Measurements from ENCODE around the gene F9.
"Not testable (repeated sequence)": the region's sequence is repeated elsewhere in the genome, so short reads cannot be mapped to it uniquely, and the experiment has no call there.

Gene F9

DNA sequence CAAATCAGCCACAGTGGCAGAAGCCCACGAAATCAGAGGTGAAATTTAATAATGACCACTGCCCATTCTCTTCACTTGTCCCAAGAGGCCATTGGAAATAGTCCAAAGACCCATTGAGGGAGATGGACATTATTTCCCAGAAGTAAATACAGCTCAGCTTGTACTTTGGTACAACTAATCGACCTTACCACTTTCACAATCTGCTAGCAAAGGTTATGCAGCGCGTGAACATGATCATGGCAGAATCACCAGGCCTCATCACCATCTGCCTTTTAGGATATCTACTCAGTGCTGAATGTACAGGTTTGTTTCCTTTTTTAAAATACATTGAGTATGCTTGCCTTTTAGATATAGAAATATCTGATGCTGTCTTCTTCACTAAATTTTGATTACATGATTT lies at the start of gene F9:
Gene F9 (plus strand): TSS at position 190 of the 400 bp plus-strand sequence. CDS start 26 bp downstream, at position 216.
- DNase-seq, result no peak

DNA sequence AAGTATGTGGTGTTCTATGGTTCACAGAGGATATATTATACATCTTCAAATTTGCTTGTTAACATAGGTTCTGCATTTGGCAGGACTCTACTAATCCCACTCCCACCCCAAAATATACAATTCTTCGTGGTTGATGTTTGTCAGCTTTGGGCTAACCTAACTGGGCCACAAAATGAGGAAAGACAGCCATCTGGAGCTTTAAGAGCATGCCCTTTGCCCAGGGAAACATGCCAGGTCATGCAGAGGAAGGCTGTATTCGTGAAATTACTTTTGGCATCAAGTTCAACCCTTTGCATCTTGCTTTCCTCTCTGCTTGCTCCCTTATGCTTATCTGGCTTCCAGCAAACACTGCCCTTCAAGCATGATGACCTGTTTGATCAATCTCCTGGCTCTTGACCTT lies 46.8 kb upstream of the F9 start:
- DNase-seq, result no peak

DNA sequence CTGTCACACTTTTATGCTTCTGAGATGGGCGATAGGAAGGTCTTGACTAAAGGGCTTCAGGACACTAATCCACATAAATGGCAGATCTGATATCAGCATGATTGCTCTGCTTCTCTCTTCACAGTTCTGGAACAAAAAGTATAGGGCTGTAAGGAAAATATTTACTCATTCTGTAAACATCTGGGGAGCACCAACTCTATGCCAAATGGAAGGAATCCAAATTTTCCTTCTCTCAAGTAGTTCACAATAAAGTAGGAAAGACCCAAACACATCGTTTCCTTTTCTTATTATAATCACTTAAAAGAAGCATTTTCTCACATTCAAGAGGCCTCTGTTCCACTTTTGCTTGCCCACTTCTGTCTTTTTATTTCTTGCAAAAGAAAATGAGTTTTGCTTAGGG lies 45.9 kb upstream of the F9 start:
- DNase-seq, result no peak

DNA sequence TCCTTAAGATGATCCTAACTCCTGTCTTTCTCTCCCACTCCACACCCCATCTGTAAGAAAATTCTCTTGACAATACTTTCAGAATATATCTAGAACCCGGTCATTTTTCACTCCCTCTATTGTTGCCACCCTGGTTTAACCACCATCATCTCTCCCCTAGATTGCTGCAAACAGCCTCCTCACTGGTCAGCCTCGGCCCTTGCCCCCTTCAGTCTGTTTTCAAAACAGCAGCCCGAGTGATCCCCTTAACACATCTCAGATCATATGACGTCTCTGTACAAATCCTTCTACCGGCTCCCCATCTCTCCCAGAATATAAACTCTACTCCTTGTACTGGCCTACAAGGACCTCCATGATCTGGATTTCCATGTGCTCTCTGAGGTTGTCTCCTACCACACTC lies 35.2 kb upstream of the F9 start:
- no peak for DNase-seq

DNA sequence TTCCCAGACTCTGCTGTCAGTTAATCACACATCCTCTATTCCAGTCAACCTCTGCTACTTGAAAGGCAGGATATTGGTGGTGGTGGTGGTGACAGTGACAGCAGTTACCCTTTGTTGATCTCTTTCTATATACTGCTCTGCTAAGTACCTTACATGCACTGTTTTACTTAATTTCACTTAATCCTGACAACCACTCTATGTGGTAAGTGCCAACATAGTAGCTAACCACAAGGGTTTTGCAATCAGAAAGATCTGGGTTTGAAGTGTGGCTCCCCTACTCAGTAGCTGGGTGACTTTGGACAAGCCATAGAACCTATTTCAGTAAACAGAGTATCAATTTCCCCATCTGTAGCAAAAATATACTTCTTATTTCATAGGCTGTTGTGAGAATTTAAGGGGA lies 24.2 kb upstream of the F9 start:
- no peak for DNase-seq

DNA sequence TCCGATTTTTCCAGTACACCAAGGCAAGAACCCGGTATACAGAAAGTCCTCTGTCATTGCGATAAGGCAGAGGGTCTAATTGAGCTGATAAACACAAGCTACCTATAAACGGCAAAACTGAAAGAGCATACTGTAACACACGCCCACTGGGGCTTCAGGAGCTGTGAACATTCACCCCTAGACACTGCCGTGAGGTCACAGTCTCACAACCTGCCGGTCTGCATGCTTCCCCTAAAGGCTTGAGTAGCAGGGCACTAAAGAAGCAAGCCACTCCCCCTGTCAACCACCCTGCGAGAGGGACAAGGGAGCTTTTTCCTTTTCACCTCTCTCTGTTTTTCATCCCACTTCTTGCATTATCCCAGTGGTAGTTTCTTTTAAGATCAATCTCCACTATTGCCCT lies 22.4 kb upstream of the F9 start:
- no peak for DNase-seq

DNA sequence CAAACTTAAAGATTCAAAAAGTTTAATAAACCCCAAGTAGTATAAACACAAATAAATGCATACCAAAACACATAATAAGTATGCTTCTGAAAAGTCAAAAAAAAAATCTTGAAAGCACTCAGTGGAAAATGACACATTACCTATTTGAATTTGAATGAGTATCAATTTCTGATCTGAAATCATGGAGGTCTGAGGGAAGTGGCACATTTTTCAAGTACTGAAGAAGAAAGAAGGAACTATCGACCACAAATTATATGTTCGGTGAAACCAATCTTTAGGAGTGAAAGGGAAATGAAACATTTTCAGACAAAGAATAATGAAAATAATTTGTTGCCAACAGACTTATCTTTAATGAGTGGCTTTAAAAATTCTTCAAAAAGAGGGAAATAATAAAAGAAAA lies 12.1 kb upstream of the F9 start:
- no peak for DNase-seq

DNA sequence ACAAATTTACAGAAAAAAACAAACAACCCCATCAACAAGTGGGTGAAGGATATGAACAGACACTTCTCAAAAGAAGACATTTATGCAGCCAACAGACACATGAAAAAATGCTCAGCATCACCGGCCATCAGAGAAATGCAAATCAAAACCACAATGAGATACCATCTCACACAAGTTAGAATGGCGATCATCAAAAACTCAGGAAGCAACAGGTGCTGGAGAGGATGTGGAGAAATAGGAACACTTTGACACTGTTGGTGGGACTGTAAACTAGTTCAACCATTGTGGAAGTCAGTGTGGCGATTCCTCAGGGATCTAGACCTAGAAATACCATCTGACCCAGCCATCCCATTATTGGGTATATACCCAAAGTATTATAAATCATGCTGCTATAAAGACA lies 1.7 kb upstream of the F9 start:
- not testable (repeated sequence) for DNase-seq

DNA sequence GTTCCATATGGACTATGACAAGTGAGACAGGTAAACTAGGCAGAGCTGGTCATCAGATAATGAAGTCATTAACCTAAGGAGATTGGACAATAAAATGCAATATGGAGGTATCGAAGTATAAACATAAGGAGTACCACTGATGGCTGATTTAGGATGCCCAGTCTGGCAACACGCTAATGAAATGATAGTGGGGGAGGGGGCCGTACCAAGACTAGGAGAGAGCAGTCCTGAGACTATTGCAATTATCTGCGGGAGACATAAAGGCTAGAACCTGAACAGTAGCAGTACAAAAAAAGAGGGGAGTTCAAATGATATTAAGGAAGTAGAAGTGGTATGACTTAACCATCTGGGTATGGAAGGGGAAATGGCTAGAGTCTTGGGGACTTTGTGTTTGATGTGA lies 2.3 kb downstream of the F9 start:
- no peak for DNase-seq

DNA sequence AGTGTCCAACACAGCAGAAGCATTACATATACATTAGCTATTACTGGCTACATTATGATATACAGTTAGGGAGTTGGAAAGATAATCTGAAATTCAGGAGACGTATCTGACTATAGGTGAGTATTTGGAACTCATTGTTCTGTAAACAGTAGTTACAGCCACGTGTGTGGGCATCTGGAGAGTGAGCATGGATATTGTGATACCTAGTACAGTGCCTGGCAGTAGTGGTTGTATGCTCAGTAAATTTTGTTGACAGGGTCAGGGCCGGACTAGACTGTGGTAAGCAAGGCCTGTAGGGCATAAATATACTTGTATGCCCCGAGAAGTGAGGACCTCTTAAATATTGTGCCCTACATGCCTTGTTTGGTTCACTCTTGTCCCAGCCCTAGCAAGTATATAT lies 2.9 kb downstream of the F9 start:
- DNase-seq, result no peak

DNA sequence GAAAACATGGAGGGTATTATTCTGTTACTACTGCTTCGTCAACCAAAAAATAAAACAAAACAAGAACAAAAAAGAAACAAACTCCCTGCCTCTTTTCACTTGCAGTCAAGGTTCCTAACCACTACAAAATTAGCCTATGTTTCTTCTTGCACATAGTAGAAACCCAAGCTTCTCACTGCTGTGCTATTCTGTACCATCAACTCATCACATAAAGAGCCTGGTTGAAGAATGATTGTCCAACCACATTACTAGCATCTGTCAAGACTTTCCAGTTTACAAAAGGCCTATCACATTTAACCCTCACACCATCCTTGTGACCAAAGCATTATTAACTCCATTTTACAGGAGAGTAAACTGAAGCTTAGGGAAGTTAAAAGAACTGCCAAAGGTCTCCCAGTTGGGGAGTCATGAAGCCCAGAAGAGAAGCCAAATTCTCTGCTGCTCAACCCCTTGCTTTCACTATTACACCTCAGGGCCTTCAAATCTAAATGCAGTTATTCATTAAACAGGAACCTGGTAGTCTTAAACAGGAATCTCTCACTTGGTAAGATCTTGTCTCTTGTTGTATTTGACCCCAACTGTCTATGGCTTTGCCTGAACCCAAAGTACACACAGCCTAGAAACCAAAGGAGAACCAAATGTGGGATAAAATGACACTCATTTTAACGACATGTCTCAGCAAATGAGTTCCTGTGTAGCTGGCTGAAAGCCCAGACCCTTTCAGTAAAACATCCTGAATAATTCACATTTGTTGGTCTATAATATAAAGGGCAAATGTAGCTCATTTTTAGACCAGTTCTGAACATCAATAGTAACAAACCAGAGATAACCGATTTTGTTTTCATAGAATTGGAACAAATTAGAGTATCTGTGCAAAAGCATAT lies 8.6 kb downstream of the F9 start:
- no peak for DNase-seq

DNA sequence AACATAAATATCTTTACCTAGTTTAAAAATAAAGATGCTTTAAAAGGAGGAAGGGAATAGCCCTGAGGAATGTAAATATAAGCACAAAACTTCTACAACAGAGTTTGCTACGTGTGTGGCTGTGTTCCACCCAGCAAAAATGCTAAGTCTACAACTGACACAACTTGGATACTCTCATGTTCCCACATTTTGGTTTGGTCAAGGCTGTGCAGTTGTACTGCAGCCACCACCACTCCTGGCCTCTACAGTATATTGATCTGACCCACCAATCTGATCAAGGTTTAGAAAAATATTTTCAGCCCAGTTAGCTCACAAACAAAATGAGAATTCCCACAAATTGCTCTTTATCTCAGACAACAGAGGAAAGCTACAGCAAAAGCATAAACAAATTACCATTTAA lies 12.1 kb downstream of the F9 start:
- DNase-seq, result no peak

DNA sequence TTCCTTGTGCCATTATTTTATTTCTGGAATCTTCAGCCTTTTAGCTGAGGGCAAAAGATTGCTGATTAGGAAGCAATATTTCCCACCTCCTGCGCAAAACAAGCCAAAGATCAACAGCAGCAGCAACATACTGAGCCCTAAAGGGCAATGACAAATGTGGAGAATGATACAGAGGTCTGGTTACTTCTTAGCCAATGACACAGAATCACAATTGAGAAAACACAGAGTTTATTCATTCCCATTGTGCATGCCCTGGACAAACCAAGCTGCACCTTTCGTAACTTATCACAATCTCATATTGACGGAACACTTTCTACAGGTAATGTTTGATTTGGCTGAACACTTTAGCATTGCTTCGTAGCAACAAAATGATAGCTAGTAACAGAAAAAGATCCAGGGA lies 13.4 kb downstream of the F9 start:
- DNase-seq, result no peak

DNA sequence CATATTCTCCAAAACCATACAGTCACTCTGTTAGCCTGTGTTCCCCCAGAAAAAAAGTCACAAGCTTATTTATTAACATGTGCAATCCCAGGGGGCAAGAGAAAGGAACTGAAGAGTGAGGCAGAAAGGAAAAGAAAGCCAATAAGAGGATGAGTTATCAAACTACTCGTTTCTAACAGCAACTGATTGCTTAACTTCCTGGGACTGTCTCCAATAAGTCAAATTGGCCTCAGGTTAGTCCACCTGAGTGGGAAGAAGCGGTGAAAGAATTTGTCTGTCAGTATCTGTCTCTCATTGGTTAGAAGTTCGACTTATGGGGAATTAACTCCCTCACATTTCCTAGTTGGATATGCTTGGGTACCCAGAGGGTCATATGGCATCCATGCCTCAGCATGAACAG lies 14.1 kb downstream of the F9 start:
- DNase-seq, result no peak

DNA sequence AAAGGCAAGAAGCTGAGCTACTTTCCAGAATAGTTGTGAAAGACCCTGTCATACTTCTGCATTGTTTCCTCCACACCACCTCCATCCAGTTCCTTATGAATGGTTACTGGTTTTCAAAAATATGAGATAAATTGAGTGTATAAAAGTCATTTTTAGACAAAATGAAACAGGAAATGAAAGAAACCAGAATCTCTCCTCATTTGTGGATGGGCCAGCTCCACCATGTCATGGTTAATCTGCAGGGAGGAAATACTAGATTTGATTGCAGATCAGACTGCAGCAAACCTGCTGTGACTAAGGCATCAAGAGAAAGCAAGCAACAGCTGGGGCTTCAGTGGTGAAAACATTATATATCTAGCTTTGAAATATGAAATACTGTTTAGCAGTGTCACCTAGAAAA lies 23.8 kb downstream of the F9 start:
- DNase-seq, result no peak

DNA sequence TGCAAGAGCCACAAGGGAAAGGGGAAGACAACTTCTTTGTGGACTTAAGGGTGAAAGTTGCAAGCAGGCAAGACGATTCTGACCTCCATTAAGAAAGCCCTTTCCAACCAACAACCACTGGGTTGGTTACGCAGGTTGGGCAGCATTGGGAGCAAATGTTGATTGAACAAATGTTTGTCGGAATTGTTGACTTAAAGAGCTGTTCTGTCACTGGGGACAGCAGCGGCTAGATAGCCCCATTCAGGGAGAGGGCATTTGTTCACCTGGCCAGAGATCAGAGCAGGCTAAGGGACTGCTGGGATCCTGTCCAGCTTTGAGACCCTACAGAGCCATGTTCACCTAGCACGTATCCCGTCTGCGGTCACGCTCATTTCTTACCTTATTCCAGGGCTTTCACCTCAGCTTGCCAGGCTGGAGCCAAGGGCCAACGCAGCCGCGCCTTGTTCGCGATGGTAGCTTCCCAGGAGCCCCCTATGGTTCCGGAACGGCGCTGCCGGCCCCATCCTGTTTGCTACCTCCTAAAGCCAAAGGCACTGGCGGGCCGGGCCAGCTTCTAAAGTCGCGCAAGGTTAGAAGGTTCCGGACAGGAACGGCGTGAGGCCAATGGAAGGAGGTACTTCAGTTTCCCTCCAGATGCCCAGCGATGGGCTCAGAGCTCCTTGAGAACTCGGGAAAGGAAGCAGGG lies 24.6 kb downstream of the F9 start:
- no peak for DNase-seq

DNA sequence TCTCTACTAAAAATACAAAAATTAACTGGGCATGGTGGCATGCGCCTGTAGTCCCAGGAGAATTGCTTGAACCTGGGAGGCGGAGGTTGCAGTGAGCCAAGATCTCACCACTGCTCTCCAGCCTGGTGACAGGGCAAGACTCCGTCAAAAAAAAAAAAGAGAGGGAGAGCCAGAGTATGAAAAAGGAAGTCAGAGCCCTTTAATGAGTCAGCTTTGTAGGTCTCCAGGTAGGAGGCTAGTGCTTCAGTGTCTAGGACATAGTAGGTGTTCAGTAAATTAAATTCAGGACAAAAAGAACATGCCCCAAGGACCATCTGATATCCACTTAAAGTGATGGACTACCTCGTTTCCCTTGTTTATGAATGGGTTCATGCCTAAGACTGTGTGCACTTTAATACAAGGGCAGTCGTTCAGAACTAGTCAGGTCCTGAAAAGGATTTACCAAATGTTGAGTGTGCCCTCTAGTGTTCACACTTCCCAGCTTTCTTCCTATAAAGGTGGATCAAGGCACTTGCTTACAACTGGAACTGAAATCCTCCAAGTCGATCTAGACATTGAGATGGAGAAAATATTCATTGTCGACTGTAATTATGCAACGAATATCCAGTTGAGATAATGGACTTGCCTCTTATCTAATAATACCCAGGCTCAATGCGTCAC lies 29.0 kb downstream of the F9 start:
- DNase-seq, result no peak

DNA sequence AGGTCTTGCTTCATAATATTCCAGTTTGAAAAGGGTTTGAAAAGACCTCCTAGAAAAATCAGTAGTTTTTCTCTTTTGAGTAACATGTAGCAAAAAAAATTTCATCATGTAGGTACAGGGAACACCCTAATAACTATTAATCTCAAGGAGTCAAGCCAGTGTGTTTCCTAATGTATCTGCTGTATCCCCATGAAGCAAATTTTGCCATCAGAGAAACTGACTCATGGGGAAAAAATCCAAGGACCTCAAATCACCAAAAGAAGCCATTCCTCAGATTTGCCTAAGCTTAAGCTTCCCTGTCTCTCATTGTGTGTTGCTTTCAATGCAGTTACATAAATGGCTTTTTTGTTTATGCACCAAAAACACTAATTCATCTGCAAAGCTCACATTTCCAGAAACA lies 29.7 kb downstream of the F9 start:
- DNase-seq, result no peak

DNA sequence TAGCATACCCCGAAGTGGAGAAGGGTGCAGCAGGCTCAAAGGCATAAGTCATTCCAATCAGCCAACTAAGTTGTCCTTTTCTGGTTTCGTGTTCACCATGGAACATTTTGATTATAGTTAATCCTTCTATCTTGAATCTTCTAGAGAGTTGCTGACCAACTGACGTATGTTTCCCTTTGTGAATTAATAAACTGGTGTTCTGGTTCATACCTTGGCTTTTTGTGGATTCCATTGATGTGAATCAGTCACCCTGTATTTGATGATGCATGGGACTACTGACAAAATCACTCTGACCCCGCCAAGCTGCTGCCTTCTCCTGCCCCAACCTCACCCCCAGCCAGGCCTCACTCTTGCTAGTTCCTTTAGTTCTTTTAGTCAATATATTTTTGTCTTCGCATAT lies 32.7 kb downstream of the F9 start:
- no peak for DNase-seq

DNA sequence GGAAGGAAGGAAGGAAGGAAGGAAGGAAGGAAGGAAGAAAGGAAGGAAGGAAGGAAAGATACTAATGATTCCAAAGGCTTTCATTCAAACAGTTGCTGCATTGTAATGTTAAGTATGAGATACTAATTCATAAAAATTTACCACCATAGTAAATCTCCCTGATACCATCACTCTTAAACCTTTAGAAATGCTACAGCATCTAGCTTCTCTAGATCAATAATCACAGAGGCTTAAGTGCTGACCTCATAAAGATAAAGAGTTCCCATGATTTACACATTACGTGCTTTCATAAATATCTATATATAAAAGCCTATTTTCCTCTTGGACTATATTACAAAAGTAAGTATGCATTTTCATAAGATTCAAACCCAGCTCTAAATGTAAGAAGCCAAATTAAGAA lies 36.4 kb downstream of the F9 start:
- DNase-seq, result no peak

DNA sequence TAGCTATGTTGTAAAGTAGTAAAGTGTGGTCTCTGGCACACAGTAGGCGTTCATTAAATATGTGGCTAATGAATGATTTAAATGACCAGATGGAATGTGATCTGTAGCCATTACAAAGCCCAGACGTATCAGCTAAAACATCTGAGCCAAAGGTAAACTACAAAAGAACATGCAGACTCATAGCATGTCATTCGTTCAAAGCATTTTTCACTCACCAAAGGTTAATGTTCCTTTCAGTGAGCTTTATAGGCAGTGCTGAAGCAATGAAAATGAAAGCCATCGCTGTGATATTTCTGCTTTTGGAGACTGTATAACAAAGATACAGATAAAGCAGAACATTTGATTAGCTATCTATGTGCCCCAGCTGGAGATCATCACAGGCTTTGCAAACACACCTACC lies 50.5 kb downstream of the F9 start:
- DNase-seq, result no peak

DNA sequence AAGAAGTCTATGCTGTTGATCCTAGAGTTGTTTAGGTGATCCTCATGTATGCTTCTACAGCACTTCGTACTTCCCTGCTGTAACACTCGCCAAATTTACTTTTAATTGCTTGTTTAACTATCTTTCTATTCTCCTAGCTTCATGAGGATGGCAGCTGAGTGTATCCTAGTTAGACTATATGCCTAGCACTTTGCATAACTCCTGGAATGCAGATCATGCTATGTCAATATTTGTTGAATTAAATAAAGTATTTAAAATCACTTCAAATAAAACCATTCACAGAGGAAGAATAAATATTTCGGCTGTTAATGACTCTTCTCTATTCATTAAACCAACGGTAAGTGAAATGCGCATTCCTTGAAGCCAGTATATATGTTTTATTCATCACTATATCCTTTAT lies 55.1 kb downstream of the F9 start:
- DNase-seq, result no peak

DNA sequence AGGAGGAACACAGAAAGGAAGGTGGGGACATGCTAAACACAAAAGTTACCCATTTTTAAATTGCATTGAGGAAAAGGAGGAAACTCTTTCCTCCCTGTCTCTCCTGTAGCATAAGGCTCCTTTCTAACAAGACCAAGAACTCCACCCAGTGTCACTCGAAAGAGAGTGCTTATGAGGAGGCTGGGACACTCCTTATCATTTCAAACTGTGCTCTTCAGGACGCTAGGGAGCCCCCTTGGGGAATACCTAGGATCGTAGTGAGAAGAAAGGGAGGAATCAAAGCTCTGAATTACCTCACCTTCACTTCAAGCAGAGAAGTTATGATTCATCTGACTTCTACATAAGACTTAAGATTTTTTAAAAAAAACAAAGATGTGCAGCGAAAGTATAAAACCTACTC lies 65.5 kb downstream of the F9 start:
- DNase-seq, result no peak

DNA sequence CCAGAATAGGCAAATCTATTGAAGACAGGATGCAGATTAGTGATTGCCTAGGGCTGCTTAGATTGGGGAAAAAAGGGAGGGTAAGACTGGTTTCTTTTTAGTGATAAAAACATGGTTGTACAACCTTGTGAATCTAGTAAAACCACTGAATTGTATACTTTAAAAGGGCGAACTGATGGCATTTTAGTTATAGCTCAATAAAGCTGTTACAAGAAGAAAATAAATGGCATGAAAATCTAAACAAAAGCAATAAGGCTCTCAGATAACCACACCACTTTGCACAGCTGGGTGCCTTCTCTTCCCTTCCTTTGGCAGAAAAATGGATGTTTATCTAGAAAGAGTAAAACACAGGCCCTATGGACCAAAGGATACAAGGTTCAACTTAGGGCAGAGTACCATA lies 69.6 kb downstream of the F9 start:
- DNase-seq, result no peak

Measured in activated CD4-positive, CD25-positive, alpha-beta regulatory T cell (primary cell).